NCI-H128 (cell line): ENCODE results near the gene MYPOP.
"Not testable (repeated sequence)": the region's sequence is repeated elsewhere in the genome, so short reads cannot be mapped to it uniquely, and the experiment has no call there.

ENCODE experiments used
- DNase-seq: peaks from one replicate; lab custom pipeline; 2025; ENCODE audit not compliant: unreplicated experiment; lab: John Stamatoyannopoulos, UW

The MYPOP gene

DNA sequence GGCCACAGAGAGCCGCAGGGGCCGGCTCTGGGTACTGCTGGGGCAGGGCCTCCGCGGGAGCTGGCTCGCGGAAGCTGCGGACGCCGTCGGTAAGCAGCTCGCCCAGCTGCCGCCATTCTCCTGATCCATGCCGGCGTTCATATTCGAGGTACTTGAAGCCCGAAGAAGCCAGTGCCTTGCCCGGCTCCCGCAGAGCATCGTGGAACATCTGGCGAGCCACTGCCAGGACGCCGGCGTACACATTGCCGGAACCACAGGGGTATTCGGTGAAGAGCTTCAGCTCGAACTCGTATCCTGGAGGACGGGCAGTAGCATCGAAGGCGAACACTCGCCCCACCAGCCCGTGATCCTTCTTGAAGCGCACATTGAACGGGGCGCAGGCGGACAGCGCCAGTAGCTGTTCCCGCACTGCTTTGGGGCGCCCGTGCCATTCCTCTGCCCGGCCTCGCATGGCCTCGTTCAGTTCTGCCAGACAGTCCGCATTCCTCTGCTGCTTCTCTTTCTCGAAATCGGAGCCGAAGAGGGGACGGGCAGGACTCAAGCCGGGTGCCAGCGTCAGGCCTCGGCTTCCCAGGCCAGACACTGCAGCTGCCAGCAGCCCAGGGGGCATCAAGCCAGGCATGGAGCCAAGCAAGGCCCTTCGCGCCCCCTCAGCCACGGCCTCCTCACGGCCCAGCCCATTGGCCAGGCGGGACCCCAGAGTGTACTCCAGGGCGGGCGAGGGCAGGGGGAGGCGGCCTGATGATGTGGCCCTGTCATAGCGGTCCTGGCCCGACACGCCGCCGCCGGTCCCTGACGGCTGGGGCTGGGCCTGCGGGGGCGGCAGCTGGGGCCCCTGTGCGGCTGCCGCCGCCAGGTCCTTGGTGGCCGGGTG lies 17.5 kb downstream of the MYPOP start:
- no peak for DNase-seq

DNA sequence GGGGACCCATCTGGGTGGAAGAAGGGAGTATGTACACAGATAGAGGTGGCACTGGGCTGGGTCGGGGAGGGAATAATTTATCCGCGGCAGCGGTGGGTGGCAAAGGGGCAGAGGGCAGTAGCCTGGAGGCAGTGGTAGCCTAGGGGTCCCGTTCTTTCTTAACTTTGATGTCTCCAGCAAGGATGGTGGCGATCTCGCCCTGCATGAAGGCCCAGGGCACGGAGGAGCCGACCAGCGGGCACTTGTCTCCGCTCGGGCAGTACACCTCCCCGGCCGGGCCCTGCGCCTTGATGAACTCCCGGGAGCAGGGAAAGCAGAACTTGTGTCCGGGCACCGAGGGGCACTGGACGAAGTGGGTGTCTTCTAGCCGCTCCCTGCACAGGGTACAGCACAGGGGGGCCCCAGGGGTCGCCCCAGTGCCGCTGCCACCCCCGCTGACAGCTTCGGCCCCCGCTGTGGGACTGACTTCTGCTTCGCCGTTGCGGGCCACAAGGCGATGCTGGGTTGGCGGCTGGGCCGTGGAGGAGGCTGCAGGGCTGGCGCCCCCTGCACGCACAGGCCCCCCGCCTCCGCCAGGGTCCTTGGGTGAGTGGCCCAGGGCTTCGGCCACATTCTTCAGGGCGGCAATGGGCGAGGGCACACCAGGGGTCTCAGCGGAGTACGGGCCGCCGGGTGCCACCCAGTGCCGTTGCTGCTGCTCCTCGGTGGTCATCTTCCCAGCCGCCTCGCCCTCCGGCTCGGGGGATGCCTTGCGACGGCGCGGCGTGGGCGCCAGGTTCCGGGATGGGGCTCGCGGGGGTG lies 18.3 kb downstream of the MYPOP start:
- DNase-seq, result no peak

DNA sequence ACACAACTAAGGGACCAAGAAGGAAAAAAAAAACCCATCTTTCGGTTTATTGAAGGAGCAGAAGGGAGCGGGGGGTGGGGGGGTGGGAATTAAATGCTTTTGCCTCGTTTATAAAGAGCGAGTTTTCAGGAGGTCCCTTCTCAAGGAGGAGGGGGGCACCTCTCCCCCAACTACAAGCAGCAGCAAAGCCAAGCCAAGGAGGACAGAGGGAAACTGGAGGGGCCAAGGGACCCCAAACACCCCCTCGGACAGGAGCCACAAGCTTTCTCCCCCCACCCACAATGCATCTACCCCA lies 18.9 kb downstream of the MYPOP start:
- DNase-seq, result no peak

DNA sequence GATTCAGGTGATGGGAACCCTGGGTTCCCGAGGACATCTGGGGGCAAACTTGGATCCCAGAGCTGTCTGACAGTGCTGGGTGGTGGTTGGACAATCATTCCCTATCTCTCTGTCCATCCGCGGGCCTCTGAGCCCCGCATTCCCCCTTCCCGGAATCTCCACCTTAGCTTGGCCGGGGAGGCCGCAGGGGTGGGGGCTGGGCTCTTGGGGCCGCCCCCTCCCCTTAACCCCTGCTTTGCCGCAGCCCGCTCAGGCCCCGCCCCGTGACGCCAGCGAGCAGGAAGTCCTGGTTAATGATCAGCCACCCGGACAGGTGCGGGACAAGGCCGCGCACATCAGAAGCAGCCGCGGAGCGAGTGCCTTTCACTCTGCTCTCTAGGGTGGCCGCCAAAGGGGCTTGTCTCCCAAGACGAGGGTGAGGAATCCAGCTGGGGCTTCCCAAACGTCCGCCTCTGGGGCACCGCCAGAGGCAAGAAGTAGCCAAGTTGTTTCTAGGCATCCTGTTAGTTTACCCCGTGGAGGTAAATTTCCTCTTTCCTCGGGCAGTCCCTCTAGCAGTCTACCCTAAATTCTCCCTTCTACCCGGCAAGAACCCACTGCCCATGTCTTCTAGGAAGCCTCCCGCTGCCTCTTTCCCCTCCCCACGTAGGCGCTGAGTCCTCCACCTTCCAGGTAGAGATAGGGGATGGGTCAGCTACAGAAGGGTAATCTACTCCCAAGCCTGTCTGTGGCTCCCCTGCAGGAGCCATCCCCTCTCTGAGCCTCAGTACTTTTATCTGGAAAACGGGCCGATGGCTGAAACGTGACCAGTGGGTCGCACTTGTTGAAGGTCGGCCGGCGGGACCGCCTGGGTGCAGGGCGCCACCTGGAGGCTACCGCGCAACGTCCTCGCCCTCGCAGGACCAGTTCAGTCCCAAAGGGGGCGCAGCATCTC lies 19.5 kb downstream of the MYPOP start:
- no peak for DNase-seq

GRCh38 chr19:45881909-45882528 lies 20.4 kb downstream of the MYPOP start:
- DNase-seq, result no peak

DNA sequence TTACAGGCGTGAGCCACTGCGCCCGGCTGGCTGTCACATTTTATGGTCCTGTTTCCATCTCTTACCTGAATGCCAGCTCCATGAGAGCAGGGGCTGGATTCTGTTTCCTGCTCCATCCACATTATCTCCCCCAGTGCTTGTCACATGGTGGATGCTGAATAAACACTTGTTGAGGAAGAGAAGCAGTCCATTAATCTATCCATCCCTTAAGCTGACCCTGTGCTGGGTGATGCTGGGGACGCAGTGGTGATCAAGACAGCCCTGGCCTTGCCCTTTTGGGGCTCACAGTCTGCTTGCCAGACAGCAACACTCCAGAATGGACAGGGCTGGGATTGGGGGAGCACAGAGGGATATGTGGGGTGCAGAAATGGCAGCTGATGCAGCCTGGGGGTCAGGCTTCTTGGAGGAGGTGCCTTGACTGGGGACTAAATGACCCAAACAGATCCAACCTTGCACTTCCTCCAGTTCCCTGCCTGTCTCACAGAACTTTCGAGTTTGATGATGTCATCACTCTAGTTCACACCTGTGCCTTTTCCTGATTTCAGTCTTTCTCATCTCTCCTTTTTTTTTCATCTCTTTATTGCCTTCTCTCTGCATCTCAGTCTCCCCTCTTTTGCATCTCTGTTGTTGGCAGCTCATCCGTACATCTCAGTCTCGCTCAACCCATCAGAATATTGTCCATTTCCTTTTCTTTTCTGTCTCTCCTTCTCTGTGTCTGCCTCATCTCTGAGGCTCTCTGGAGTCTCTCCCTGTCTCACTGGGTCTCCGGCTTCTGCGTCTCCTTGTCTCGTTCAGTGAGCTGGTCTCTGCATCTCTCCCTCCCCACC lies 21.1 kb downstream of the MYPOP start:
- DNase-seq, result no peak

DNA sequence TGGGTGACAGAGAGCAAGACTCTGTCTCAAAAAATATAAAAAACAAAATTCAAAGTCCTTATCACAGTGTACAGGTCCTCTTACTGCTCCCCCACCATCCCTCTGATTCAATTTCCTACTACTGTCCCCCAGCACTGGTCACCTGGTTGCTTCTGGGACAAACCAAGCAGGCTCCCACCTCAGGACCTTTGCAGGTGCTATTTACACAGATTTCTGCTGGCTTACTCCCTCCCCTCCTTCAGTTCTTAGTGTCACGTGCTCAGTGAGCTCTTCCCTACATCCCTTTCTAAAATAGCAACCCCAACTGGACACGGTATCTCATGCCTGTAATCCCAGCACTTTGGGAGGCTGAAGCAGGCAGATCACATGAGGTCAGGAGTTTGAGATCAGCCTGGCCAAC lies 22.4 kb downstream of the MYPOP start:
- no peak for DNase-seq

DNA sequence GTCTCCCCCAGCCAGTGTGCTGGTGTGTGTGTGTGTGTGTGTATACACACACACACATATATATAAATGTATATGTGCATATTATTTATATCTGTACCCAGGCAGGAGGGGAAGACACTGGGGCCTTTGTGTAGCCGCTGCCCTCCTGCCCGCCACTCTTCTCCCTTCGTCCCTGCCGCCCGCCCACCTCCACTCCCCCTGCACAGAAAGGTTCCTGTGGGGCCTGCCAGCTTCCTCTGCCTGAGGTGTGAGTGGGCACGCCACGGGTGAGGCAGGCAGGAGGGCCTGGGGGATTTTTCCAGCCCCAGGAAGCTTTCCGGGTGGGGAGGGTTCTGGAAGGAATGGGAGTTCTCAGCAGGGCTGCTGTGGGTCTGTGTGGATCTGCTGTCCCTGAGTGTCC lies 23.4 kb downstream of the MYPOP start:
- DNase-seq, result no peak

GRCh38 chr19:45878043-45878794 lies 24.2 kb downstream of the MYPOP start:
- no peak for DNase-seq

- no peak for DNase-seq
Observed at GRCh38 chr19:45876411-45877197, 25.8 kb downstream of the MYPOP start.

GRCh38 chr19:45876161-45876410 lies 26.3 kb downstream of the MYPOP start:
- DNase-seq, result no peak

- no peak for DNase-seq
Observed at GRCh38 chr19:45874620-45874966, 27.8 kb downstream of the MYPOP start.

DNA sequence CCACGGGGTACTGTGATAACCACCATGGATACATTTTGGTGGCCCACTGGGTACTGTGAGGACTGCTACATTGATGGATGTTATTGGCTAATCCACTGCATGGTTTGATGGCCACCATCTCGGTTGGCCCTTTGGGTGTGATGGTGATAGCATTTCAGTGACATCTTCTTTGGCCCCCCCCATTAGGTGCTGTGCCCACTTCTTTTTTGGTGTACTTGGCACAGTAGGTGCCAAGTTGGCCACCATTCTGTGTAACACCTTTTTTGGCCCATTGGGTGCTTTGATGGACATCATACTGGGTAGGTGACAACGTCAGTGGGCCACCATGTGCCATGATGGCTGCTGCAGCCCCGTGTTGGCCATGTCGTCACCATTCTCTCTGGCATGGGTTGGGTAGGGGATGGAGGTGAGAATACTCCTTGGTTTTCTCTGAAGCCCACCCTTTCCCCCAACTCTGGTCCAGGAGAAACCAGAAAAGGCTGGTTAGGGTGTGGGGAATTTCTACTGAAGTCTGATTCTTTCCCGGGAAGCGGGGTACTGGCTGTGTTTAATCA lies 29.1 kb downstream of the MYPOP start:
- no peak for DNase-seq

GRCh38 chr19:45872095-45872919 lies 30.1 kb downstream of the MYPOP start:
- DNase-seq, result no peak

GRCh38 chr19:45870798-45871197 lies 31.6 kb downstream of the MYPOP start:
- DNase-seq, result no peak

DNA sequence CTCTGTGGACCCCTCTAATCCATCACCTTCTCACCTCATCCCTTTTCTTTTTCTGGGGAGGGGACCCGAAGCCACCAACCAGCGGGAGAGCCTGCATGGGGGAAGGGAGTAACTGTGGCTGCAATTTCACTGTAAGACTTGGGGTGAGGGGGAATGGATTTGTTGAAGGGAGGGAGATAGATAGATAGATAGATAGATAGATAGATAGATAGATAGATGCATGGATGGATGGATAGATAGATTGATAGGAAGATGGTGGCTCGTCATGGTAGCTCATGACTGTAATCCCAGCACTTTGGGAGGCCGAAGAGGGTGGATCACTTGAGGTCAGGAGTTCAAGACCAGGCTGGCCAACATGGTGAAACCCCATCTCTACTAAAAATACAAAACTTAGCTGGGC lies 35.2 kb downstream of the MYPOP start:
- DNase-seq, result not testable (repeated sequence)

GRCh38 chr19:45866400-45867176 lies 35.8 kb downstream of the MYPOP start:
- DNase-seq, result no peak
